A549 (cell line): ENCODE results near the gene RNF166. TPM values are rescaled to one million over a fixed set of nuclear protein-coding genes. Genes with fewer than 3 reads are reported as not detected.

Experiments used
- ATAC-seq, 2 experiments: fragments of 200-7000 bp in 1 of 2; fragments of >200 bp in 1 of 2; cut with Nextera tagmentation in 1 of 2; cut with Tn5 transposase in 1 of 2; 3 replicates each; pipeline versions ENCODE4 v1.8.0 to v1.9.1; 2018 to 2020; ENCODE audit warnings: mild to moderate bottlenecking in 1 of 2, moderate library complexity in 1 of 2
- CTCF ChIA-PET: fragments of 300-600 bp; sonication (Branson Sonifier 250); formaldehyde crosslinking; extraction: SDS; loops from one replicate; lab custom pipeline; 2021; ENCODE audit warnings: antibody characterized with exemption, inconsistent platforms; lab: Yijun Ruan, JAX
- POLR2A ChIA-PET: fragments of 350-600 bp; formaldehyde crosslinking; extraction: SDS; loops from one replicate; lab custom pipeline; 2021; ENCODE audit warnings: antibody characterized with exemption, inconsistent platforms; lab: Yijun Ruan, JAX
- DNase-seq, 2 experiments: peaks; one replicate each; pipeline versions ENCODE4 v3.0.0 to v3.0.0-alpha.2; 2011 to 2016; ENCODE audit warnings: low read depth in 1 of 2, low spot score in 1 of 2
- FAIRE-seq: peaks from 2 replicates; lab custom pipeline; 2011; peaks lifted over from hg19 to GRCh38; lab: Jason Lieb, UNC
- H3K27ac ChIP-seq, 2 experiments: fragments of >200 bp; sonication (Bioruptor Twin); formaldehyde crosslinking; 3 replicates each; pipeline ENCODE4 v1.5.1; 2016 to 2017
- H3K4me1 ChIP-seq: fragments of >200 bp; sonication (Bioruptor Twin); formaldehyde crosslinking; 3 replicates; pipeline ENCODE4 v1.6.1; 2016
- H3K4me2 ChIP-seq: fragments of >200 bp; sonication (Bioruptor Twin); formaldehyde crosslinking; 3 replicates; pipeline ENCODE4 v1.6.1; 2016
- H3K4me3 ChIP-seq: fragments of >200 bp; sonication (Bioruptor Twin); formaldehyde crosslinking; 3 replicates; pipeline ENCODE4 v1.5.1; 2016
- H3K9me3 ChIP-seq: fragments of >200 bp; sonication (Bioruptor Twin); formaldehyde crosslinking; 3 replicates; pipeline ENCODE4 v1.6.1; 2016
- ATOH8 ChIP-seq: fragments of 250-450 bp; sonication (Bioruptor Pico); IDR thresholded peaks from 2 replicates; pipeline ENCODE4 v1.5.0; 2020; ENCODE audit warnings: low read depth, mild to moderate bottlenecking, moderate library complexity
- CBX2 ChIP-seq: fragments of 200-600 bp; sonication (generic); IDR thresholded peaks from 2 replicates; pipeline ENCODE4 v1.6.1; 2016; ENCODE audit warnings: low read depth, mild to moderate bottlenecking, borderline replicate concordance
- CBX8 ChIP-seq: fragments of 200-600 bp; sonication (generic); IDR thresholded peaks from 2 replicates; pipeline ENCODE4 v1.6.1; 2016
- CHD2 ChIP-seq: fragments of 150-350 bp; IDR thresholded peaks from 2 replicates; pipeline ENCODE4 v1.6.1; 2014; ENCODE audit warnings: low read length; ENCODE audit not compliant: partially characterized antibody
- E2F6 ChIP-seq: IDR thresholded peaks from 2 replicates; pipeline ENCODE4 v1.6.1; 2012; ENCODE audit warnings: low read depth, borderline replicate concordance
- EHMT2 ChIP-seq: fragments of 200-600 bp; sonication (generic); IDR thresholded peaks from 2 replicates; pipeline ENCODE4 v1.6.1; 2016; ENCODE audit warnings: antibody characterized with exemption, low read depth, mild to moderate bottlenecking, moderate library complexity
- ELK1 ChIP-seq: fragments of 150-350 bp; IDR thresholded peaks from 2 replicates; pipeline ENCODE4 v1.6.1; 2014; ENCODE audit warnings: low read depth, mild to moderate bottlenecking, low read length
- GATA3 ChIP-seq: IDR thresholded peaks from 2 replicates; pipeline ENCODE4 v1.6.1; 2012; ENCODE audit warnings: borderline replicate concordance
- HDAC2 ChIP-seq: fragments of 200-600 bp; sonication (generic); IDR thresholded peaks from 2 replicates; pipeline ENCODE4 v1.6.1; 2016
- HES2 ChIP-seq: fragments of >200 bp; sonication (Bioruptor Twin); formaldehyde crosslinking; IDR thresholded peaks from 2 replicates; pipeline ENCODE4 v1.6.1; 2016
- HEYL ChIP-seq: fragments of 250-450 bp; sonication (Bioruptor Pico); IDR thresholded peaks from 2 replicates; pipeline ENCODE4 v1.8.0; 2021; ENCODE audit warnings: mild to moderate bottlenecking, moderate library complexity
- HMGXB4 ChIP-seq: fragments of 250-450 bp; sonication (Bioruptor Pico); IDR thresholded peaks from 2 replicates; pipeline ENCODE4 v1.5.0; 2021; ENCODE audit warnings: mild to moderate bottlenecking, moderate library complexity, borderline replicate concordance
- JUN ChIP-seq, 2 experiments: fragments of >200 bp; sonication (Bioruptor Twin); formaldehyde crosslinking; IDR thresholded peaks; 2 replicates in 1 of 2; 3 replicates in 1 of 2; pipeline ENCODE4 v1.6.1; 2016 to 2017
- KDM1A ChIP-seq: fragments of 200-600 bp; sonication (generic); IDR thresholded peaks from 2 replicates; pipeline ENCODE4 v1.6.1; 2016; ENCODE audit warnings: low read depth, mild to moderate bottlenecking
- MAZ ChIP-seq: fragments of 150-350 bp; IDR thresholded peaks from 2 replicates; pipeline ENCODE4 v1.6.1; 2014; ENCODE audit warnings: antibody characterized with exemption, low read depth, low read length, borderline replicate concordance
- MYC ChIP-seq: IDR thresholded peaks from 2 replicates; pipeline ENCODE4 v1.6.1; 2012; ENCODE audit warnings: mild to moderate bottlenecking, inconsistent platforms, low read length, improper control_type of control experiment, borderline replicate concordance
- NPAS2 ChIP-seq: fragments of 250-450 bp; sonication (Bioruptor Pico); IDR thresholded peaks from 2 replicates; pipeline ENCODE4 v1.8.0; 2022; ENCODE audit warnings: mild to moderate bottlenecking, moderate library complexity, borderline replicate concordance
- PBX3 ChIP-seq: IDR thresholded peaks from 2 replicates; pipeline ENCODE4 v1.6.1; 2012
- POLR2A ChIP-seq: IDR thresholded peaks from 2 replicates; pipeline ENCODE4 v1.6.1; 2012; ENCODE audit warnings: mild to moderate bottlenecking, low read length
- RAD21 ChIP-seq, 2 experiments: fragments of >200 bp in 1 of 2; sonication (Bioruptor Twin) in 1 of 2; formaldehyde crosslinking in 1 of 2; IDR thresholded peaks in 1 of 2; conservative IDR thresholded peaks in 1 of 2; 2 replicates in 1 of 2; 3 replicates in 1 of 2; pipeline ENCODE4 v1.6.1; 2012 to 2018; ENCODE audit warnings: inconsistent platforms in 1 of 2
- RARB ChIP-seq: fragments of 250-450 bp; sonication (Bioruptor Pico); IDR thresholded peaks from 2 replicates; pipeline ENCODE4 v1.8.0; 2021; ENCODE audit warnings: mild to moderate bottlenecking, moderate library complexity
- RNF2 ChIP-seq: fragments of 200-600 bp; sonication (generic); IDR thresholded peaks from 2 replicates; pipeline ENCODE4 v1.6.1; 2016; ENCODE audit warnings: low read depth, mild to moderate bottlenecking, antibody characterized with exemption, moderate library complexity, borderline replicate concordance
- SMC3 ChIP-seq: fragments of >200 bp; sonication (Bioruptor Twin); formaldehyde crosslinking; IDR thresholded peaks from 3 replicates; pipeline ENCODE4 v1.6.1; 2018; ENCODE audit warnings: inconsistent platforms
- SREBF2 ChIP-seq: fragments of 450-650 bp; IDR thresholded peaks from 2 replicates; pipeline ENCODE4 v1.6.1; 2014; ENCODE audit warnings: mild to moderate bottlenecking, moderate library complexity
- TFCP2L1 ChIP-seq: fragments of 250-450 bp; sonication (Bioruptor Pico); IDR thresholded peaks from 2 replicates; pipeline ENCODE4 v1.5.0; 2021; ENCODE audit warnings: mild to moderate bottlenecking
- TP53 ChIP-seq: fragments of 250-450 bp; sonication (Bioruptor Pico); IDR thresholded peaks from 2 replicates; pipeline ENCODE4 v1.5.0; 2021; ENCODE audit warnings: mild to moderate bottlenecking, moderate library complexity
- USF2 ChIP-seq: fragments of 450-650 bp; IDR thresholded peaks from 2 replicates; pipeline ENCODE4 v1.6.1; 2014; ENCODE audit warnings: antibody characterized with exemption
- ZNF302 ChIP-seq: fragments of 250-450 bp; sonication (Bioruptor Pico); IDR thresholded peaks from 2 replicates; pipeline ENCODE4 v1.9.0; 2021; ENCODE audit warnings: inconsistent platforms, mild to moderate bottlenecking, moderate library complexity
- WGBS: methylation state at CpG from one replicate; pipeline ENCODE4 v1.1.6; 2017; ENCODE audit errors: missing lambda C conversion rate; 5-methylcytosine and 5-hydroxymethylcytosine counted together
- polyA plus RNA-seq, 4 experiments: library from polyadenylated mRNA; depleted of rRNA in 3 of 4; stranded (reverse); fragments of >200 nt; fragmentation: RNase III in 1 of 4; extraction: RNeasy Plus Mini Kit Qiagen cat#74134 plus additional on column Dnase treatment in 1 of 4; gene quantifications; 2 replicates in 3 of 4; 3 replicates in 1 of 4; pipeline ENCODE4 v1.2.3, GENCODE V29; 2011 to 2017

The RNF166 gene
- polyA plus RNA-seq, 2 of the 4 experiments (the other 2 are of a cell fraction): 9.4 to 11.6 TPM

- FAIRE-seq (no peak), ATAC-seq (no peak)
- 89% methylated on average over 30 of the region's 31 CpGs for WGBS
- H3K4me1 ChIP-seq: peaks cover 13% of the 10 kb centered on the region; the same call in 1 of the 3 replicates
- no peak for TF ChIP-seq RARB (CRISPR knock-in tag)
- no peak for TF ChIP-seq NPAS2
- no peak for TF ChIP-seq CHD2
- no peak for TF ChIP-seq CBX2
- no peak for TF ChIP-seq GATA3
- no peak for TF ChIP-seq MYC
- TF ChIP-seq SREBF2: no peak
- no peak for TF ChIP-seq KDM1A
- no peak for TF ChIP-seq HDAC2
- no peak for TF ChIP-seq CBX8
- TF ChIP-seq, all 56 proteins: peak for 0
- H3K9me3 ChIP-seq: no peaks in the 10 kb centered on the region
- ChIA-PET CTCF (interaction anchor here (0.9 to 7.6 kb wide), 3 partner anchors 15 to 34 kb away, joined by 3 to 49 read pairs (median 17); no protein-coding TSS in a partner anchor), POLR2A (interaction anchor here (0.5 kb wide), 1 partner anchor 628 kb away, joined by 3 read pairs; no protein-coding TSS in a partner anchor)
- H3K4me3 ChIP-seq: no peak overlapping the region
- DNase-seq: no peak
- H3K27ac ChIP-seq: no peak overlapping the region
- no peak overlapping the region for H3K4me2 ChIP-seq
Observed at GRCh38 chr16:88702371-88703210, 3.6 kb downstream of the RNF166 start.

- DNase-seq (no peak), FAIRE-seq (no peak), ATAC-seq (no peak)
- Histone ChIP-seq H3K9me3 (no peaks in the 10 kb centered on the region), H3K27ac (no peak overlapping the region), H3K4me3 (no peak overlapping the region), H3K4me1 (peaks cover 7% of the 10 kb centered on the region; the same call in 1 of the 3 replicates), H3K4me2 (no peak overlapping the region)
- WGBS: 90% methylated on average over 25 of the region's 30 CpGs
- POLR2A ChIA-PET: no interaction called here
- CTCF ChIA-PET: interaction anchor here (2.3 to 2.6 kb wide), 2 partner anchors 17 to 35 kb away, joined by 8 to 17 read pairs; no protein-coding TSS in a partner anchor
- TF ChIP-seq HEYL (CRISPR knock-in tag) (no peak), TFCP2L1 (CRISPR knock-in tag) (no peak), HMGXB4 (CRISPR knock-in tag) (no peak), TP53 (no peak), EHMT2 (no peak), ELK1 (no peak), RAD21 (conservative IDR thresholded peaks at IDR 0.05 in 1 of 2, IDR thresholded peaks at IDR 0.05 in 1 of 2) (no peak), PBX3 (no peak), RNF2 (no peak), SMC3 (no peak), JUN (IDR thresholded peaks at IDR 0.05) (no peak), HES2 (no peak), E2F6 (no peak), CHD2 (no peak), USF2 (no peak), ATOH8 (CRISPR knock-in tag) (no peak), POLR2A (no peak), MAZ (no peak), ZNF302 (CRISPR knock-in tag) (no peak)
Observed at GRCh38 chr16:88701581-88702370, 4.4 kb downstream of the RNF166 start.
